IMR-90 (cell line): ENCODE measurements around the gene METTL8.

Experiments used
- POLR2A ChIP-seq: IDR thresholded peaks from 2 replicates; pipeline ENCODE4 v1.6.1; 2012; ENCODE audit warnings: mild to moderate bottlenecking, low read depth, low read length
- RAD21 ChIP-seq: IDR thresholded peaks from 2 replicates; pipeline ENCODE4 v1.6.1; 2012; ENCODE audit warnings: low read length, improper control_type of control experiment
- RCOR1 ChIP-seq: IDR thresholded peaks from 2 replicates; pipeline ENCODE4 v1.6.1; 2012; ENCODE audit warnings: mild to moderate bottlenecking, low read length, improper control_type of control experiment; ENCODE audit not compliant: insufficient replicate concordance
- TF ChIP-seq, protein P1 (sequence below): conservative IDR thresholded peaks from 2 replicates; pipeline ENCODE4 v1.5.1; 2012; ENCODE audit warnings: mild to moderate bottlenecking, low read depth, low read length, improper control_type of control experiment

DNA sequence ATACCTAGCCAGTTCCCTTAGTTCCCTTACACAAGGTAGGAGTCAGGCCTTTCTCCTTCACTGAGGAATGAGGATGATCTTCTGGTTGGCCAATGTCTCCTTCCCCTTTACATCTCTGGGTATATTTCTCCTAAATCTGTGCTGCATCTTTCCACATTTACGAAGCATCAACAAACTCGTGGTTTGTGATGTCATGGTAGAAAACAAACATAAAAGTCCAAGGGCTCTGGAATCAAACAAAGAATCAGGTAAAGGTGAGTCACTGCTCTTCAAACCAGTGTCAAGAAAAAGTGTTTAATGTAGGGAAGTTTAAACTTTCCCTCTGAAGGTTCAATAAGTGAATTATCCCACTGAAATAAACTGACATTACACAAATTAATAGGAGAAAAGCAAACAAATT lies 122.9 kb downstream of the METTL8 start:
- TF ChIP-seq, protein P1, sequence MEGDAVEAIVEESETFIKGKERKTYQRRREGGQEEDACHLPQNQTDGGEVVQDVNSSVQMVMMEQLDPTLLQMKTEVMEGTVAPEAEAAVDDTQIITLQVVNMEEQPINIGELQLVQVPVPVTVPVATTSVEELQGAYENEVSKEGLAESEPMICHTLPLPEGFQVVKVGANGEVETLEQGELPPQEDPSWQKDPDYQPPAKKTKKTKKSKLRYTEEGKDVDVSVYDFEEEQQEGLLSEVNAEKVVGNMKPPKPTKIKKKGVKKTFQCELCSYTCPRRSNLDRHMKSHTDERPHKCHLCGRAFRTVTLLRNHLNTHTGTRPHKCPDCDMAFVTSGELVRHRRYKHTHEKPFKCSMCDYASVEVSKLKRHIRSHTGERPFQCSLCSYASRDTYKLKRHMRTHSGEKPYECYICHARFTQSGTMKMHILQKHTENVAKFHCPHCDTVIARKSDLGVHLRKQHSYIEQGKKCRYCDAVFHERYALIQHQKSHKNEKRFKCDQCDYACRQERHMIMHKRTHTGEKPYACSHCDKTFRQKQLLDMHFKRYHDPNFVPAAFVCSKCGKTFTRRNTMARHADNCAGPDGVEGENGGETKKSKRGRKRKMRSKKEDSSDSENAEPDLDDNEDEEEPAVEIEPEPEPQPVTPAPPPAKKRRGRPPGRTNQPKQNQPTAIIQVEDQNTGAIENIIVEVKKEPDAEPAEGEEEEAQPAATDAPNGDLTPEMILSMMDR = no peak
- TF ChIP-seq POLR2A = no peak
- no peak for TF ChIP-seq RCOR1
- TF ChIP-seq RAD21 = no peak
